ENCODE measurements around the gene LAMA2. TPM values are rescaled to one million over a fixed set of nuclear protein-coding genes. Genes with fewer than 3 reads are reported as not detected.

LAMA2 gene
- total and polyA plus RNA-seq, 2 donors (not counting 3 experiments of a cell fraction or from before 2014, with no cell fraction given): 0.51 to 0.75 TPM

DNA sequence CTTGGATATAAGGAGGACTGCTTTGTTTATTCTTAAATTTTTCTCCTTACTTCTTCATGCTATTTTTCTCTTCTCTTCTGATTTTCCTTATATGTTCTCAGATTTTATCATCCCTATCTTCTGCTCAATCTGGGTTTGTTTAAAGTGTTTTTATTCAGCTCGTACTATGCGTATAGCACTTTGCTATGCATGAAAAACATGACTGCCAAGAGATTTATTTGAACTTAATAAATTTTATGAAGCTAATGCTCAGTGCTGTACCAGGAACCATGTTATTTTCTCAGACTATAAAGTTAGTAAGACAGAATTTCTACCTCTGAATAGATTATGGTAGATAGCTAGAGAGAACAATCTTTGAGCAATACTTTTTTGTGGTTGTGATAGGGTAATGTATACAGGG is 305.9 kb downstream of the LAMA2 start:
- dilution Hi-C loops (cut with MboI; ENCODE audit: extremely low pct_ligation_motif_present, low sequenced_read_pairs): no loop called here
- FAIRE-seq: no peak
- Histone ChIP-seq H3K79me2 (ENCODE audit: control insufficient read depth, insufficient read depth, low read length) (no peaks in the 10 kb centered on the region), H3K9ac (replicated peaks; ENCODE audit: extremely low read depth, insufficient read depth, low read length) (no peak overlapping the region), H3K36me3 (ENCODE audit: control insufficient read depth in 2 of 2, extremely low read depth in 1 of 2, insufficient read depth in 2 of 2, low read length in 2 of 2) (no peaks in the 10 kb centered on the region), H3K9me3 (replicated peaks; ENCODE audit: control insufficient read depth, insufficient read depth, low read length) (no peaks in the 10 kb centered on the region), H3K4me2 (ENCODE audit: insufficient read depth, low read length) (no peak overlapping the region), H3K27ac (ENCODE audit: insufficient read depth, low read depth, low read length) (no peak overlapping the region), H3K27me3 (ENCODE audit: control insufficient read depth in 2 of 2, insufficient read depth in 2 of 2, low read length in 2 of 2) (no peaks in the 10 kb centered on the region), H3K9me1 (replicated peaks; ENCODE audit: control insufficient read depth, extremely low read depth, insufficient read depth, low read length) (no peaks in the 10 kb centered on the region), H2AFZ (ENCODE audit: low read depth, low read length) (no peak overlapping the region), H4K20me1 (replicated peaks; ENCODE audit: control insufficient read depth, extremely low read depth, insufficient read depth, low read length) (no peaks in the 10 kb centered on the region), H3K4me3 (replicated peaks in 1 of 3; ENCODE audit: insufficient read depth in 1 of 3, low read depth in 1 of 3, low read length in 3 of 3) (no peak overlapping the region), H3K4me1 (ENCODE audit: control insufficient read depth, extremely low read depth, insufficient read depth, low read length) (peaks cover 7% of the 10 kb centered on the region)
- BruUV-seq (replicated peaks): no TSS peak
- TF ChIP-seq POLR2AphosphoS5 (IDR thresholded peaks at IDR 0.05; ENCODE audit: insufficient read depth, low read depth, low read length) (no peak), EZH2 (IDR thresholded peaks at IDR 0.05; ENCODE audit: borderline replicate concordance, low read depth, low read length, severe bottlenecking) (no peak), FOS (IDR thresholded peaks at IDR 0.05; ENCODE audit: borderline replicate concordance, insufficient read depth, low read length) (no peak), MYC (IDR thresholded peaks at IDR 0.05; ENCODE audit: low read depth, low read length) (no peak), GATA2 (IDR thresholded peaks at IDR 0.05; ENCODE audit: insufficient read depth, insufficient read length, low read depth, low read length) (no peak)
- TF ChIP-seq, protein P1, sequence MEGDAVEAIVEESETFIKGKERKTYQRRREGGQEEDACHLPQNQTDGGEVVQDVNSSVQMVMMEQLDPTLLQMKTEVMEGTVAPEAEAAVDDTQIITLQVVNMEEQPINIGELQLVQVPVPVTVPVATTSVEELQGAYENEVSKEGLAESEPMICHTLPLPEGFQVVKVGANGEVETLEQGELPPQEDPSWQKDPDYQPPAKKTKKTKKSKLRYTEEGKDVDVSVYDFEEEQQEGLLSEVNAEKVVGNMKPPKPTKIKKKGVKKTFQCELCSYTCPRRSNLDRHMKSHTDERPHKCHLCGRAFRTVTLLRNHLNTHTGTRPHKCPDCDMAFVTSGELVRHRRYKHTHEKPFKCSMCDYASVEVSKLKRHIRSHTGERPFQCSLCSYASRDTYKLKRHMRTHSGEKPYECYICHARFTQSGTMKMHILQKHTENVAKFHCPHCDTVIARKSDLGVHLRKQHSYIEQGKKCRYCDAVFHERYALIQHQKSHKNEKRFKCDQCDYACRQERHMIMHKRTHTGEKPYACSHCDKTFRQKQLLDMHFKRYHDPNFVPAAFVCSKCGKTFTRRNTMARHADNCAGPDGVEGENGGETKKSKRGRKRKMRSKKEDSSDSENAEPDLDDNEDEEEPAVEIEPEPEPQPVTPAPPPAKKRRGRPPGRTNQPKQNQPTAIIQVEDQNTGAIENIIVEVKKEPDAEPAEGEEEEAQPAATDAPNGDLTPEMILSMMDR (IDR thresholded peaks at IDR 0.05; ENCODE audit: extremely low read depth in 1 of 2, insufficient read depth in 1 of 2, low read depth in 1 of 2, low read length in 2 of 2): no peak
- TF ChIP-seq, protein P2, sequence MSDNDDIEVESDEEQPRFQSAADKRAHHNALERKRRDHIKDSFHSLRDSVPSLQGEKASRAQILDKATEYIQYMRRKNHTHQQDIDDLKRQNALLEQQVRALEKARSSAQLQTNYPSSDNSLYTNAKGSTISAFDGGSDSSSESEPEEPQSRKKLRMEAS (IDR thresholded peaks at IDR 0.05; ENCODE audit: insufficient read depth, insufficient read length): no peak
- intact Hi-C loops (cut with micrococcal nuclease): no loop called here
- no peak for DNase-seq (ENCODE audit: low read depth, low spot score)
- ChIA-PET POLR2A (no interaction called here), CTCF (interaction anchor here (0.9 to 1.4 kb wide), 4 partner anchors 9 to 55 kb away, joined by 3 to 5 read pairs (median 4); no protein-coding TSS in a partner anchor)

All from endothelial cell of umbilical vein (primary cell).